GM18511 (cell line): ENCODE data around the gene TAX1BP1.
"Not testable (repeated sequence)": the region's sequence is repeated elsewhere in the genome, so short reads cannot be mapped to it uniquely, and the experiment has no call there.

Experiments used
- ATAC-seq: cut with Tn5 transposase; IDR thresholded peaks from one replicate; pipeline ENCODE4 v1.9.1; 2021; ENCODE audit warnings: mild to moderate bottlenecking, moderate library complexity; ENCODE audit not compliant: unreplicated experiment

The TAX1BP1 gene

DNA sequence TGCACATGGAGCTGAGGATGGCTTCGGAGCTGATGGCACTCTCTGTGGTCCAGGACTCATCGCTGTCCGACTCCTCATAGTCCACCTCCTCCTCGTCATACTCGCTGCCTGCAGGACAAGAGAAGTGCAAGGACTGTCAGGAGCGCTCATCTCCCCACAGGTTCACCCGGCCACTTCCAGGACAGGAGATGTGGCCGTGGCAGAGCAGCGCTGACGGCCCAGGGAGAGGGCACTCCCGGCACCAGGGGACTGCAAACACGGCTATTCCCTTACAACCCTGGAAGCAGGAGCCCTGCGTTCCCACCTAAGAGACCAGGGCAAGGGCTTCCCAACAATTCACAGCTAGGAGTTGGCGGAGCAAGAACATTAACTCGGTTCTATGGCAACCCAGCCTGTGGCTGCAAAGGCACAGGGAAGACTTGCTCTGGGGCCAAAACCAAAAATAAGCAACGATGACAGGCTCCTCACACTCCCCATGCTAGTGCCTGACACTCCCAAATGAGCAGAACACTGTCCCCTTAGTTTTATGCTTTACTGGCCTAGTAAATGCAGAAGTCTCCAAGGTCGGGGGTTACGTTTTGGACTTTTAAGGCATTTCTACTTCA, 100.9 kb downstream of the TAX1BP1 start:
- ATAC-seq: no peak

DNA sequence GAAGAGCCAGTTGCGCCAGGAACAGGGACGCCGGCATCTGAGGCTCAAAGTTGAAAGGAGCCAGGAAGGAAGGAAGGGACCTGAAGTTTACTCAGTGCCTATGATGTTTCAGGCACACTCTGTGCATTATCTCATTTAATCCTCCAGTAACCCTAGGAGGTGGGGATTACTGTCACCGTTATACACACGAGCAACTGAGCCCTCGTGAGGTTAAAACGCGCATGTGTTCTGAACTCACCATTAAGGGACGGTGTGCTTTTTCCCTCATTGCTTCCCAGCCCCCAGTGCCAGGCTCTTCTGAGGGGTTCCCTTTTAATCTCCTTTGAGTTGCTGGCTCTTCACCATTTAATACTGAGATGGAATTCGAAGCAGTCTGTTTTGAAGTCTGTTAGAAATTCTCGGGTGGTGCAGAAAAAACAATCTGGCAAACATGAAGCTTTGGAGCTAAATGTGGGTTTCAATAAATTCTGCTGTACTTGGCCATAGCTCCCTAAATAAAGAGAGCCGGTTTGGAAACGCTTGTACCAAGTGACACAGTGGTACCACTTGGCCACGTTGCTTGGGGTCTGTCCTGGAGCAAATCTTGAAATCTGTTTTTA, 102.2 kb downstream of the TAX1BP1 start:
- no peak for ATAC-seq

DNA sequence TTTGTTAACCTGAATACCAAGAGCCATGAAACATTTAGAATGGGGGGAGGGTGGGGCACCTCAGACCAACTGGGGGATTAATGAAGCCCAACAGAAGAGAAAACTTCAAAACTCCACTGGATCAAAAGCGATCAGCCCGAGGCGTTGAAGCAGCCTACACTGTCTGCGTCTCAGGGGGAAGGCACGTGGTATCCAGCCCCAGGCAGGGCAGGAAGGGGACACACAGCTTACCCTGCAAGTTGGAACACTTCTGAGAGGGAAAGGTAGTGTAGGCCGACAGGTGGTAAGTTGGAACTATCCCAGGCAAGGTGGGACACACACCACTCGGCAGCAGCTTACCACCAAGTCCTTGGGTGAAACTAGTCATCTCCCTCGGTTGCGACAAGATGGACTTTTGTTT, 102.9 kb downstream of the TAX1BP1 start:
- no peak for ATAC-seq

DNA sequence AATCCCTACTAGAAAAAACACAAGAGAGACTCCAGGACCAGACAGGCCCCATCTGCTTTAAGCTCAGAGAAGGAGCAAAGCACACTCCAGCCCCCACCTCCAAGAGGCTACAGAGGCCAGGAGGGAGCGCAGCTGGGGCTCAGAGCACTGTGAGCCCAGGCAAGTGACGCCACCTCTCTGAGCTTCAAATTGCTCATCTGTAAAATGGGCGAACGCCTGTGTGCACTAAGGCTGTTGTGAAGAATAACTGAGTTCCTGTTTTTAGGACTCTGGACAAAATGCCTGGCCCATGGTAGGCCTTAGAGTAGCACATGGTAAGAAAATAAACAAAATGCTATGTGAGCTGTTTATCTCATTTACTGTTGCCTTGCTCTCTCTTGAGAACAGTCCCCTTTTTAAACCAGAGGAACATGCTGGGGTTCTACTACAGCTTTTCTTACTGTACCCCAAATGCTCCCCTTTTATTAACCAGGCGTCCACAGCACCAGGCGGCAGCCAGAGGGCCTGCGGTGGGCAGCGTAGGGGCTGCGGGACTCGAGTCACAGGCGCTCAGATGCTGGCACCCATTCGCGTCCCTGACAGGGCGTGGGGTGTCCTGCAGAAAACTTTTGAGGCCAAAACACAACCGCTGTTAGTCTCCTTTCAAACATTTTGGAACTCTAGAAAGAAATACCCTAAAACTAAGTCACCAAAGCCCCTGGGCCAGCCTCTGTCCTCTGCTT, 103.8 kb downstream of the TAX1BP1 start:
- no peak for ATAC-seq

DNA sequence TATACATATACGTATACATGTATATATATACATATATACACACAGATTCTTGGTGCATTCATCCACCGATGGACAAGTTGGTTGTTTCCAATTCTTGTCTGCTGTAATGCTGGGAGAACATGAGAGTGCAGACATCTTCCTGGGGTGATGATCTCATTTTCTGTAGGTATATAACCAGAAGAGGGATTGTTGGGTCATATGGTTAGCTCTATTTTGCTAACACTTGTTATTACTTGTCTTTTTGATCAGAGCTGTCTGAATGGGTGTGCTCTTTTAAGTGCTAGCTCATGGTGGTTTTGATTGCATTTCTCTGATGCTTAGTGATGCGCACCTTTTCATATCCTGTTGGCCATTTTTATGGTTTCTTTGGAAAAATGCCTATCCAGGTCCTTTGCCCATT, 106.4 kb downstream of the TAX1BP1 start:
- no peak for ATAC-seq

DNA sequence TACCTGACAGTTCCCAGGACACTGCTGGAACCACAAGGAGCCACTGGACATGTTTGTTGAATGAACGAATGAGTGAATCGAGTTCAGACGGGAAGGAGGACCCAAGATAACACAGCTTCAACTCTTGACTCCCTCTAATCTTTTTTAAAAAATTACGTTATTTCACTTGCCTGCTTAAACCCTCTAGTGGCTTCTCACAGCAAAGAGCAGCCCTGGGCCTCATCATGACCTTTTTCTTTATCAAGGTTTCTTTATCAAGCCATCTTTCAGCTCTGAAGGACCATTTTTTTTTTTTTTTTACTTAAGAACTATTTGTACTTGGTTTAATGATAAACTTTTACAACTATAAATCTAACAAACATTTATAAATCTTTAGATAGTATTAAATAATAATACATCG, 110.6 kb downstream of the TAX1BP1 start:
- ATAC-seq: no peak

DNA sequence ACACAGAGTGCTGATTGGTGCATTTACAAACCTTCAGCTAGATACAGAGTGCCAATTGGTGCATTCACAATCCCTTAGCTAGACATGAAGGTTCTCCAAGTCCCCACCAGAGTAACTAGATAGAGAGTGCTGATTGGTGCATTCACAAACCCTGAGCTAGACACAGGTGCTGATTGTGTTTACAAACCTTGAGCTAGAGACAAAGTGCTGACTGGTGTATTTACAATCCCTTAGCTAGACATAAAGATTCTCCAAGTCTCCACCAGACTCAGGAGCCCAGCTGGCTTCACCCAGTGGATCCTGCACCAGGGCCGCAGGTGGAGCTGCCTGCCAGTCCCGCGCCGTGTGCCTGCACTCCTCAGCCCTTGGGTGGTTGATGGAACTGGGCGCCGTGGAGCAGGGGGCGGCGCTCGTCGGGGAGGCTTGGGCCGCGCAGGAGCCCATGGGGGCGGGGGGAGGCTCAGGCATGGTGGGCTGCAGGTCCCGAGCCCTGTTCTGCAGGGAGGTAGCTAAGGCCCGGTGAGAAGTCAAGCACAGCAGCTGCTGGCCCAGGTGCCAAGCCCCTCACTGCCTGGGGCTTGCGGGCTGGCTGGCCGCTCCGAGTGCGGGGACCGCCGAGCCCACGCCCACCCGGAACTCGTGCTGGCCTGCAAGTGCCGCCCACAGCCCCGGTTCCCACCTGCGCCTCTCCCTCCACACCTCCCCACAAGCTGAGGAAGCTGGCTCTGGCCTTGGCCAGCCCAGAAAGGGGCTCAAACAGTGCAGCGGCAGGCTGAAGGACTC, 116.9 kb downstream of the TAX1BP1 start:
- not testable (repeated sequence) for ATAC-seq

DNA sequence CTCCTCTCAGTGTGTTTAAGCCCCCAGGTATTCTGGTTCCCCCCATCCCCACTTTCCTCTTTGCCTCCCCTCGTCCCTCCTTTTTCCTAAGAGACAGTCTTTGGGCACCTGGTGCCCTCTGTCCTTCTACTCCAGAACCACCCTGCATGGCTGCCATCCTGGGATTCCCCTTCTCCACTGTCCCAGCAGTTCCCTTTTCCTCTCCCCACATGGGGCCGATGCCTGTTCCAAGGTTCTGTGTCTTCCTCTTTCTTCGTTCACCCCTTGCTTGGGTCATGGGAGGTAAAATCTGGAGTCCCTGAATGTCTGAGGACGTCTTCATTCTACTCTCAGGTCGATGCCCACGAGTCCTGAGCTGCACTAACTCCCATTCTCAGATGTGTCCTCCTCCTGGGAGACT, 120.8 kb downstream of the TAX1BP1 start:
- ATAC-seq: no peak

DNA sequence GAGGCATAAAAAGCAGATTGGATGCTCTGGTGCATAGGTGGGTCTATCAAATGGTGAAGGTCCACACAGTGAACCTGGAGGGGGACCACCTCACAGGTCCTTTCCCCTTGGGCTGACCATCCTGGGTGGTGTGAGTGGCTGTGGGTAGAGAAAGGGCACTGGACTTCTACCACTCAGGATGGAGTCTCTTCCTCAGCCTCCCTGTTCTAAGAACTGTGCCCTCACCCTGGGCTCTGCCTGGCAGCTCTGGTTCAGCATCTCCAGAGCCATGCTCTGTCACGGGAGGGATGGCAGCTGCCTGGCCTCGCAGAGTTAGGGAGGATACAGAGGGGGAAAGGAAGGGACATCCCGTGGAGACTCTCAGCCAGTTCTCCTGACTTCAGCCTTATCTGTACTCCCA, 121.8 kb downstream of the TAX1BP1 start:
- no peak for ATAC-seq

DNA sequence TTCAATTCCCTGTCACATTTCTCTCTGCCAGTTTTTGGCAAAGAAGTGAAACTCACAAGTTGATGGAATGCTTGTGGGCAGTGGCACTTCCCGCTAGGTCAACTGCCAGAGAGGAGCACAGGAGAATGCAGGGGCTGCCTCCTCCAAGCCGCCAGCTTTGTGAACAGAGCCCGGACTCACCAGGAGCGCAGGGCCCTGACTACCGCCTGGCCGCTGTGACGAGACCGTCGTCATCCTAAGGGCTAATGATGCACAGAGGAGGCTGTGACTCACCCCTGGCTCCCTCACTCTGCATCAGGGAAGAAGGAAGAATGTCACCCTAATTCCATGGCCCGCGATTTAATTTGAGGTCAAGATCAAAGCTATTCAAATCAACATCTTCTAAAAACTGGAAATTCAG, 123.9 kb downstream of the TAX1BP1 start:
- ATAC-seq: no peak

DNA sequence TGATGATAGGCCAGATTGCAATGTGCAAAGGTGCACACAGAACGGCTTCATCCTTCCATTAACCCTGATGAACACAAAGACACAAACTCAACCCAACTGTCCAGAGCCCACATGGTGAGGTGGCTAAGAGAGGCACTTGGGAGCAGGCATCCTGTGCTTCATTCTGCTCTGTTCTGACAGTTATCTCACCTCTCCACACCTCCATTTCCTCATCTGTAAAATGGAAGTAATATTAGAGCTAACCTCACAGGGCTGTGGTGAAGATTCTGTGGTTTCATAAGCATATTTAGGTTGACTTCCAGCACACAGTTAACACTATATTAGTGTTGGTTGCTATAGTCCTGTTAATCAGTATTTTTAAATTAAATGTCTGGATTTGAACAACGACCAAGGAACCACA, 126.3 kb downstream of the TAX1BP1 start:
- no peak for ATAC-seq

DNA sequence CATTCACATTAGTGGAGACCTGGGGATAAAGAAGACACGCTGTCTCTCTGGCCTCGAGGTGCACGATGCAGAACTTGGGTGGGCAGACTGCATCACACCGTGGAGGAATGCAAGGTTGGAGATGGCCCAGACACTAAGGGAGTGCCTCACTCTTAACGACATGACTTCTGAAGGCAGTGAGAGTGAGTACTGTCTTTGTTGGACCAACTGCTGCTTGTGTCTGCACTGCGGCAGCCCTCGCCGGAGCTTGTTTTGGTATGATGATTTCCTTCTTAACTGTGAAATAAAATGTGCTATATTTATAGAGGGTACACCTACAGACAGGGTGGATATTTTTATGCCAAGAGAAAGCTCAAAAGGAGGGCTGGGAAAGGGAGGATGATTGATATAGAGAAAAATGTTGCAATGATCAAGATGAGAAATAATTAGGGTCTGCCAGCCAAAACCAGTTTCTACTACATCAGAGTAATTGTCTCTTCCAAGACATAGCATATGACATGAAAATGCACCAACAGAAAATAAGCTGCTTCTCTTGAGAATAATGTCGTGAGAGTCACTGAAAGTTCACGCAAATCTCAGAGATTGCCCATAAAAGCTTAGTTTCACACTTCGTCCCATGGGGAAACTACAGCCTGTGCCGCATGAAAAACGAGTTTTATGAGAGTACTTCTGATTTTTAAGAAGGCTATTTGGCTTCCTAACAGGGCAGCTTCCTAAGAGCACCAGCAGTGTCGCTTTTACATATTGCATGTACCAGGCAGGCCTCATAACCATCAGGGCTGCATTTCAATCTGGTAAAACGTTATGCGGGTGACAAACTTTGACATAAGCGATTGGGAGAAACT, 127.1 kb downstream of the TAX1BP1 start:
- no peak for ATAC-seq

DNA sequence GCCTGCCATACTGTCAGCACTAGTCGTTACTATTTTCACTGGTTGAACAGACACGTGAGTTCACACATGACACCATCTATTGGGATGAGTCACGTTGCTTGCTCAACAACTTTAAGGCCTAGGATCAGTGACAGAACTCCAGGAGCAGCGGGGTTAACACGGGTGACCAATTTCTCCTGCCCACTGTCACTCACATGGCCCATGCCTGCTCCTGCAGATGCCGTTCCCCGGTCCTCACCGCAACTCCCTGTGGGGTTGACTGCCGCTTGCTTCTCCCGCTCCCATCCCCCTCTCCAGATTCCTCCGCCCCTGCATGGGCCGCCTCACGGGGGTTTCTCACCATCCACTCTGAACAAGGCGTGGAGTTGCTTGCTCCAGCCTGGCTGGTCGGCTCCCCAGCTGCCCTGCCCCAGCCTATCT, 128.2 kb downstream of the TAX1BP1 start:
- ATAC-seq: no peak

DNA sequence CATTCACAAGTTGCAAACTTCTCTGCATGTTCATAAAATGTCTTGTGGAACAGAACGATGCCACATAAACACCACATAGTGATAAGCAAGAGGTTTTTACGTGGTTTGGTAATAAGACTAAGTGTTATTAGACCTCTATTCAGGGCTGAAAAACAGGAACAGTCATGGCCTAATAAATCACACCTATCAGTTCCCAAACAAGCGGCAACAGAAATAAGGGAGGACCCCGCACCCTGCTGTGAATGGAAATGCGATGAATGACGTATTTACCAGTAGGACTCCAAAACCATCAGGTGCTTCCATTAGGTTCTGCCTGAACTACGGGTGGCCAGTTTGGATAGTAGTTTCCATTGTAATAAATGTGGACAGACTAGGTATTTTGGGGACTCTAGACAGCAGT, 129.1 kb downstream of the TAX1BP1 start:
- ATAC-seq: no peak

DNA sequence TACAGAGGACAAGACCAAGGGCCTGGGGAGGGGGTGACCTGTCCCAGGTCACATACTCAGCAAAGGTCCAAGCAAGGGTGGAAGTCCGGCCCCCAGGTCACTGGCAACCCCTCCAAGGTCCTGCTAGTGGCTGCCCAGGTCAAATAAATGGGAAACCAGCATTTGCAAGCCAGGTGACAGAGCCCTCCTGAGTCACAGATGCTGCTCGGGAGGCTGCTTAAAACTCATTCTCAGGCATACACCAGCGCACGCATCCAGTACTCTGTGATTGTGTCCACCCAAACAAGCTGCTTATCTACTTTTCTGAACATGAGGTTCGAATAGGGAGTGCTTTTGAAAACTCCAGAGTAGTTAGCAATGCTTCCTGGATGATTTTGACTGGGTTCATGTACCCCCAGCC, 130.6 kb downstream of the TAX1BP1 start:
- ATAC-seq: no peak

DNA sequence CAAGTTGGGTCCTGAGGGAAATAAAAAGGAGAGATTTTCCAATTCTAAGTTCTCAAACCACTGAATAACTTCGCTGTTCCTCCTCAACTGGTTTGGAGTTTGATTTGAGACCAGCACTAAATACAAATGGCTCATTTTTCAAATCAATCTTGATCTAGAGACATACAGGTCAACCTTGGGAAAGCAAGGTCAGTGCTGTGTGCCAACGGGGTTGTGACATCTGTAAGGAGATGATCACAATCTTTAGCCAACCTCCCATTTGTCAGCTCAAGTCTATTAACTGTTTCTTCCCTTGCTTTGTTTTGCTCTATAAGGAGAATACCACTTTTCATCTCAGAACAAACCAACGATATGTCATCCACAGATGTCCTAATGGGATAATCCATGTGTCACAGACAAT, 131.1 kb downstream of the TAX1BP1 start:
- ATAC-seq: no peak

DNA sequence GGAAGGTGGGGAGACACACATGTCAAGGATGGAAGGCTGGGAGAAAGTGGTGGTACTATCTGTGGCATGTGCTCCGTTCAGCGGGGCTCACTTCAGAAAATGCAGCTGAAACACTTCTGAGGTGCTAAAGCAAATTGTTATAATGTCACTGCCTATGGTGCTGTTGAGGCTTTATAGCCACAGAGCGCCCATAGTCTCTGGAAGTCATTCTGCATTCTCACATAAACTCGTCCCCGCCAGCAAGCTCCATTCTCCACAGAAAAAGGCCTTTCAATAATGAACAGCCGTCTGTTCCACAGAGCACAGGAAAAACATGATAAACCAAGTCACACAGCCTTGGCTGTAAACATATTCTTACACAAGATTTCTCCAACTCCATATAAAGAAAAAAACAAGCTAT, 131.9 kb downstream of the TAX1BP1 start:
- ATAC-seq: no peak

DNA sequence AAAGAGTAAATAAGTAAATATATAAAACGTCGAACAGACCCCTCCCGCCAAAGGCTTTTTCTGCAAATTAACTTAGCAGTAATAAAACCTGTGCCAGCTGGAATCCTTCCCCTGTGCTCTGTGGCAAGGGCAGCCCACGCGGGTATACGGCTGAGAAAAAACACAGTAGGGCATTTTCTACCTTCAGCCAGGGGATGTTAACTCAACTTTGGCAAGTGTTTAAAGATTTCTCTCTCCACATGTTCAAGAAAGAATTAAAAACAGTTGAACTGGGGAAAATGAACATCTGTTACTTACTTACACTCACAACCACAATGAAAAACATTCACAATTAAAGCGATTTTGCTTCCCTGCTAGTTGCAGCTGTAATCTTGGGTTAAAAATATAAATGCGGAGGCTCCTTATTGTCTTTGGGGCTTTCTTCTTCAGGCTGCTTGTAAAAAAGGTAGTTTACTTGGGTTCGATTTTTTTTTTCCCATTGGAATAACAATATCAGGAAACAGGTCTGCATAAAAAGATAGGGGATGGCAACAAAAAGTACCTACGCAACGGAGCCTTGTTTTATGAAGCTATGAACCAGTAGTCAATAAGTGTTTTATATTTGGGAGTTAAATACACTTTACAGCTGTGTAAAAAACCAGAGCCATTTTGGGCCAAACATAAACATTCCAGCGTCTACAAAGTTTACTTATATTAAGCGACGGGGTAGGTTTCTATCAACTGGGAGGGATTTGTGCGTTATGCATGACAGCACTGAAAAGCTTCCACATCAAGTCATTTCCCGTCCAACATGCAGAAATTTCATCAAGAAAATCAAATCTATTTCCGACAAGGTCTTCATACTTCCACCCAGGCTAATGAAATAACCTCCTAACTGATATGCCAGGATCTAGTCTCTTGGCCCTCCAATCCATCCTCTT, 132.7 kb downstream of the TAX1BP1 start:
- no peak for ATAC-seq
